ENCODE data around the gene RPL5.
A peak's percentile ranks its signal among the peaks of the same experiment; 100 is the strongest.
"Not testable (repeated sequence)": the region's sequence is repeated elsewhere in the genome, so short reads cannot be mapped to it uniquely, and the experiment has no call there.

RPL5 gene

GRCh38 chr1:92831762-92832536 lies at the start of gene RPL5:
RPL5 (plus strand) TSS chr1:92832040; CDS start chr1:92832115, 75 bp downstream.
- DNase-seq = peak; percentile 97

- not testable (repeated sequence) for DNase-seq
Observed at GRCh38 chr1:92783550-92783949, 48.3 kb upstream of the RPL5 start.

- peak; percentile 20 to 35 for DNase-seq
Observed at GRCh38 chr1:92784021-92784638, 47.7 kb upstream of the RPL5 start.

- peak; percentile 98 for DNase-seq
Observed at GRCh38 chr1:92784639-92785500, 47.0 kb upstream of the RPL5 start, which contains the start of gene EVI5. EVI5 (minus strand) TSS chr1:92785108; CDS start chr1:92736546, 48,562 bp downstream.

GRCh38 chr1:92786111-92786901 lies 45.5 kb upstream of the RPL5 start:
- DNase-seq = no peak

GRCh38 chr1:92790081-92790480 lies 41.8 kb upstream of the RPL5 start:
- no peak for DNase-seq

- DNase-seq = no peak
Observed at GRCh38 chr1:92790867-92791266, 41.0 kb upstream of the RPL5 start.

- DNase-seq = no peak
Observed at GRCh38 chr1:92791487-92792066, 40.3 kb upstream of the RPL5 start.

GRCh38 chr1:92792340-92792782 lies 39.5 kb upstream of the RPL5 start:
- no peak for DNase-seq

GRCh38 chr1:92795166-92795565 lies 36.7 kb upstream of the RPL5 start:
- DNase-seq = peak in 1 of 2 experiments; percentile 13

GRCh38 chr1:92797297-92797696 lies 34.5 kb upstream of the RPL5 start:
- no peak for DNase-seq

GRCh38 chr1:92797961-92798360 lies 33.9 kb upstream of the RPL5 start:
- DNase-seq = no peak

- no peak for DNase-seq
Observed at GRCh38 chr1:92803140-92803887, 28.5 kb upstream of the RPL5 start.

- peak in 1 of 2 experiments; percentile 28 for DNase-seq
Observed at GRCh38 chr1:92804721-92805201, 27.1 kb upstream of the RPL5 start.

- DNase-seq = no peak
Observed at GRCh38 chr1:92805216-92805615, 26.6 kb upstream of the RPL5 start.

- no peak for DNase-seq
Observed at GRCh38 chr1:92808381-92808780, 23.5 kb upstream of the RPL5 start.

GRCh38 chr1:92816732-92817131 lies 15.1 kb upstream of the RPL5 start:
- DNase-seq = no peak

GRCh38 chr1:92817137-92817697 lies 14.6 kb upstream of the RPL5 start:
- DNase-seq = no peak

GRCh38 chr1:92817986-92818764 lies 13.7 kb upstream of the RPL5 start:
- peak; percentile 36 to 72 for DNase-seq

- DNase-seq = no peak
Observed at GRCh38 chr1:92820024-92820423, 11.8 kb upstream of the RPL5 start.

Measured in Kasumi-1 (cell line).